Measurements from ENCODE around the gene GPR183.

Gene GPR183

GRCh38 chr13:99353246-99353600 lies 46.0 kb upstream of the GPR183 start:
- TF ChIP-seq CTCF (IDR thresholded peaks at IDR 0.05; ENCODE audit: insufficient read depth, low read length, poor library complexity, severe bottlenecking) (no peak), EZH2phosphoT487 (conservative IDR thresholded peaks at IDR 0.05; ENCODE audit: low read length) (no peak)
- H4K20me1 ChIP-seq (ENCODE audit: low read depth, low read length): no peaks in the 10 kb centered on the region

GRCh38 chr13:99352351-99353245 lies 45.4 kb upstream of the GPR183 start:
- Histone ChIP-seq H4K20me1 (ENCODE audit: low read depth, low read length) (no peaks in the 10 kb centered on the region), H3K27ac (ENCODE audit: low read depth, low read length) (no peak overlapping the region), H3K9me2 (replicated peaks; ENCODE audit: insufficient read depth, low read length) (no peaks in the 10 kb centered on the region), H3K36me3 (ENCODE audit: low read length) (no peaks in the 10 kb centered on the region), H3K9ac (ENCODE audit: low read length) (no peak overlapping the region), H3K27me3 (ENCODE audit: low read length) (no peaks in the 10 kb centered on the region), H3K9me3 (ENCODE audit: insufficient read depth, low read length) (no peaks in the 10 kb centered on the region), H3K4me3 (ENCODE audit: insufficient read depth, low read length, poor library complexity, severe bottlenecking) (no peak overlapping the region), H3F3A (ENCODE audit: insufficient read depth) (no peaks in the 10 kb centered on the region), H3K4me2 (ENCODE audit: low read depth, low read length, poor library complexity, severe bottlenecking) (no peak overlapping the region), H3K79me2 (ENCODE audit: insufficient read depth, low read length) (no peaks in the 10 kb centered on the region), H2AFZ (ENCODE audit: low read depth, low read length, severe bottlenecking) (no peak overlapping the region)
- TF ChIP-seq CTCF (IDR thresholded peaks at IDR 0.05; ENCODE audit: insufficient read depth, low read length, poor library complexity, severe bottlenecking) (no peak), EZH2phosphoT487 (conservative IDR thresholded peaks at IDR 0.05; ENCODE audit: low read length) (no peak)

More at GRCh38 chr13:99353246-99353600, 46.0 kb upstream of the GPR183 start:
- Histone ChIP-seq H3F3A (ENCODE audit: insufficient read depth) (no peaks in the 10 kb centered on the region), H3K9ac (ENCODE audit: low read length) (no peak overlapping the region), H3K27me3 (ENCODE audit: low read length) (no peaks in the 10 kb centered on the region), H3K36me3 (ENCODE audit: low read length) (no peaks in the 10 kb centered on the region), H3K79me2 (ENCODE audit: insufficient read depth, low read length) (no peaks in the 10 kb centered on the region), H3K9me2 (replicated peaks; ENCODE audit: insufficient read depth, low read length) (no peaks in the 10 kb centered on the region), H3K9me3 (ENCODE audit: insufficient read depth, low read length) (no peaks in the 10 kb centered on the region), H3K27ac (ENCODE audit: low read depth, low read length) (no peak overlapping the region), H3K4me2 (ENCODE audit: low read depth, low read length, poor library complexity, severe bottlenecking) (no peak overlapping the region), H3K4me3 (ENCODE audit: insufficient read depth, low read length, poor library complexity, severe bottlenecking) (no peak overlapping the region), H2AFZ (ENCODE audit: low read depth, low read length, severe bottlenecking) (no peak overlapping the region)

GRCh38 chr13:99351772-99352171 lies 44.6 kb upstream of the GPR183 start:
- Histone ChIP-seq H3K9me2 (replicated peaks; ENCODE audit: insufficient read depth, low read length) (no peaks in the 10 kb centered on the region), H2AFZ (ENCODE audit: low read depth, low read length, severe bottlenecking) (no peak overlapping the region), H3F3A (ENCODE audit: insufficient read depth) (no peaks in the 10 kb centered on the region), H3K79me2 (ENCODE audit: insufficient read depth, low read length) (no peaks in the 10 kb centered on the region), H3K9ac (ENCODE audit: low read length) (no peak overlapping the region), H3K36me3 (ENCODE audit: low read length) (no peaks in the 10 kb centered on the region), H3K4me2 (ENCODE audit: low read depth, low read length, poor library complexity, severe bottlenecking) (no peak overlapping the region), H3K4me3 (ENCODE audit: insufficient read depth, low read length, poor library complexity, severe bottlenecking) (no peak overlapping the region), H3K9me3 (ENCODE audit: insufficient read depth, low read length) (no peaks in the 10 kb centered on the region), H3K27me3 (ENCODE audit: low read length) (no peaks in the 10 kb centered on the region), H3K27ac (ENCODE audit: low read depth, low read length) (no peak overlapping the region), H4K20me1 (ENCODE audit: low read depth, low read length) (no peaks in the 10 kb centered on the region)
- TF ChIP-seq CTCF (IDR thresholded peaks at IDR 0.05; ENCODE audit: insufficient read depth, low read length, poor library complexity, severe bottlenecking): no peak
- TF ChIP-seq EZH2phosphoT487 (conservative IDR thresholded peaks at IDR 0.05; ENCODE audit: low read length): no peak
